Dendritic cell treated with granulocyte-macrophage colony-stimulating factor and Interleukin-4, amounts not matched to agents 40 ng/mL and 50 ng/mL, for 4 days (primary cell): ENCODE results near the gene KCNJ4.
"Not testable (repeated sequence)": the region's sequence is repeated elsewhere in the genome, so short reads cannot be mapped to it uniquely, and the experiment has no call there.

Source experiments
- H3K27ac Mint-ChIP-seq: one replicate; pipeline ENCODE4 v1.8.0; 2022; ENCODE audit warnings: mild to moderate bottlenecking, mixed read lengths
- H3K27me3 Mint-ChIP-seq: one replicate; pipeline ENCODE4 v1.8.0; 2022; ENCODE audit warnings: mild to moderate bottlenecking, mixed read lengths
- H3K36me3 Mint-ChIP-seq: one replicate; pipeline ENCODE4 v1.8.0; 2022; ENCODE audit warnings: low read depth, mixed read lengths
- H3K4me1 Mint-ChIP-seq: one replicate; pipeline ENCODE4 v1.8.0; 2022; ENCODE audit warnings: low read depth, mixed read lengths
- H3K4me3 Mint-ChIP-seq: one replicate; pipeline ENCODE4 v1.8.0; 2022; ENCODE audit warnings: mild to moderate bottlenecking, moderate library complexity, mixed read lengths
- H3K9me3 Mint-ChIP-seq: one replicate; pipeline ENCODE4 v1.8.0; 2022; ENCODE audit warnings: mixed read lengths
- intact Hi-C: fragments of 100-400 bp; cut with micrococcal nuclease; formaldehyde crosslinking; loops from one replicate; pipeline ENCODE4 v1.15.0; 2022

Gene KCNJ4

GRCh38 chr22:38482662-38483308, 27.8 kb upstream of the KCNJ4 start:
- Mint-ChIP-seq H3K27me3 (peaks cover under 1% of the 10 kb centered on the region), H3K4me1 (no peaks in the 10 kb centered on the region), H3K36me3 (peaks cover 75% of the 10 kb centered on the region), H3K27ac (no peak overlapping the region), H3K9me3 (no peaks in the 10 kb centered on the region), H3K4me3 (no peak overlapping the region)
- intact Hi-C loops: no loop called here

- intact Hi-C loops: no loop called here
- Mint-ChIP-seq H3K9me3 (no peaks in the 10 kb centered on the region), H3K4me3 (no peak overlapping the region), H3K36me3 (peaks cover 66% of the 10 kb centered on the region), H3K4me1 (no peaks in the 10 kb centered on the region), H3K27ac (no peak overlapping the region), H3K27me3 (peaks cover 8% of the 10 kb centered on the region)
Measured at GRCh38 chr22:38481871-38482332, 26.9 kb upstream of the KCNJ4 start.

GRCh38 chr22:38481162-38481870, 26.3 kb upstream of the KCNJ4 start:
- Mint-ChIP-seq H3K4me3 (no peak overlapping the region), H3K27me3 (peaks cover 9% of the 10 kb centered on the region), H3K9me3 (no peaks in the 10 kb centered on the region), H3K4me1 (no peaks in the 10 kb centered on the region), H3K27ac (no peak overlapping the region), H3K36me3 (peaks cover 60% of the 10 kb centered on the region)
- intact Hi-C loops: no loop called here

- no peak overlapping the region for H3K4me3 Mint-ChIP-seq
- intact Hi-C loops: no loop called here
- H3K27me3 Mint-ChIP-seq: peaks cover 26% of the 10 kb centered on the region
- peaks cover 40% of the 10 kb centered on the region for H3K36me3 Mint-ChIP-seq
- H3K4me1 Mint-ChIP-seq: no peaks in the 10 kb centered on the region
- no peaks in the 10 kb centered on the region for H3K9me3 Mint-ChIP-seq
- no peak overlapping the region for H3K27ac Mint-ChIP-seq
Measured at GRCh38 chr22:38479096-38479837, 24.3 kb upstream of the KCNJ4 start.

- H3K27me3 Mint-ChIP-seq: peaks cover 39% of the 10 kb centered on the region
- no peaks in the 10 kb centered on the region for H3K9me3 Mint-ChIP-seq
- peaks cover 23% of the 10 kb centered on the region for H3K36me3 Mint-ChIP-seq
- H3K4me1 Mint-ChIP-seq: no peaks in the 10 kb centered on the region
- intact Hi-C loops: no loop called here
- H3K4me3 Mint-ChIP-seq: no peak overlapping the region
- H3K27ac Mint-ChIP-seq: no peak overlapping the region
Measured at GRCh38 chr22:38477585-38477984, 22.6 kb upstream of the KCNJ4 start.

GRCh38 chr22:38474003-38474607, 19.1 kb upstream of the KCNJ4 start:
- Mint-ChIP-seq H3K36me3 (no peaks in the 10 kb centered on the region), H3K27ac (no peak overlapping the region), H3K27me3 (peaks cover 70% of the 10 kb centered on the region), H3K9me3 (no peaks in the 10 kb centered on the region), H3K4me1 (no peaks in the 10 kb centered on the region), H3K4me3 (no peak overlapping the region)
- intact Hi-C loops: no loop called here

GRCh38 chr22:38471237-38471636, 16.2 kb upstream of the KCNJ4 start:
- Mint-ChIP-seq H3K4me1 (peaks cover 10% of the 10 kb centered on the region), H3K9me3 (no peaks in the 10 kb centered on the region), H3K27me3 (peaks cover 87% of the 10 kb centered on the region), H3K4me3 (no peak overlapping the region), H3K36me3 (no peaks in the 10 kb centered on the region), H3K27ac (no peak overlapping the region)
- intact Hi-C loops: no loop called here

- H3K4me1 Mint-ChIP-seq, H3K36me3 Mint-ChIP-seq, intact Hi-C loops, H3K9me3 Mint-ChIP-seq, H3K4me3 Mint-ChIP-seq, H3K27ac Mint-ChIP-seq: not testable (repeated sequence)
- peaks cover 89% of the 10 kb centered on the region for H3K27me3 Mint-ChIP-seq
Measured at GRCh38 chr22:38470179-38470578, 15.2 kb upstream of the KCNJ4 start.

GRCh38 chr22:38469306-38469781, 14.3 kb upstream of the KCNJ4 start:
- Mint-ChIP-seq H3K27me3 (peaks cover 91% of the 10 kb centered on the region), H3K4me1 (peaks cover 10% of the 10 kb centered on the region), H3K36me3 (no peaks in the 10 kb centered on the region), H3K4me3 (no peak overlapping the region), H3K9me3 (no peaks in the 10 kb centered on the region), H3K27ac (no peak overlapping the region)
- intact Hi-C loops: no loop called here

GRCh38 chr22:38468443-38469305, 13.7 kb upstream of the KCNJ4 start:
- intact Hi-C loops: no loop called here
- no peaks in the 10 kb centered on the region for H3K9me3 Mint-ChIP-seq
- H3K4me3 Mint-ChIP-seq: no peak overlapping the region
- peaks cover 10% of the 10 kb centered on the region for H3K4me1 Mint-ChIP-seq
- H3K27me3 Mint-ChIP-seq: peaks cover 92% of the 10 kb centered on the region
- no peaks in the 10 kb centered on the region for H3K36me3 Mint-ChIP-seq
- no peak overlapping the region for H3K27ac Mint-ChIP-seq

- Mint-ChIP-seq H3K4me3 (peak within 1 kb of the TSS; percentile 72), H3K36me3 (no peaks in the 10 kb centered on the region), H3K4me1 (peaks cover 16% of the 10 kb centered on the region), H3K27ac (no peak within 1 kb of the TSS), H3K27me3 (peaks cover 93% of the 10 kb centered on the region), H3K9me3 (no peaks in the 10 kb centered on the region)
- intact Hi-C loops: no loop called here
Measured at GRCh38 chr22:38467904-38468442, 13.0 kb upstream of the KCNJ4 start, which contains the start of gene KDELR3. KDELR3 (plus strand) TSS chr22:38468096; CDS start chr22:38468234, 138 bp downstream.

GRCh38 chr22:38467438-38467903, 12.5 kb upstream of the KCNJ4 start:
- intact Hi-C loops: no loop called here
- Mint-ChIP-seq H3K36me3 (no peaks in the 10 kb centered on the region), H3K9me3 (no peaks in the 10 kb centered on the region), H3K4me3 (peak overlapping the region; percentile 72), H3K4me1 (peaks cover 16% of the 10 kb centered on the region), H3K27ac (no peak overlapping the region), H3K27me3 (peaks cover 94% of the 10 kb centered on the region)
